Calu3 (cell line): ENCODE measurements around the gene KDM5C. TPM values are rescaled to one million over a fixed set of nuclear protein-coding genes. Genes with fewer than 3 reads are reported as not detected.

Experiments used
- BruUV-seq: library from RNA; stranded (reverse); fragments of 400-500 nt; replicated peaks from 2 replicates; lab custom pipeline; 2021; lab: Mats Ljungman, UMichigan
- CTCF ChIA-PET: fragments of 300-600 bp; sonication (Branson Sonifier 250); formaldehyde crosslinking; loops from one replicate; lab custom pipeline; 2022; ENCODE audit warnings: antibody characterized with exemption; lab: Charles Lee
- DNase-seq: peaks from one replicate; pipeline ENCODE4 v3.0.0; 2022
- H3K27ac Mint-ChIP-seq: one replicate; pipeline ENCODE4 v1.8.0; 2022; ENCODE audit warnings: mixed read lengths; ENCODE audit not compliant: unreplicated experiment
- H3K27me3 Mint-ChIP-seq: one replicate; pipeline ENCODE4 v1.8.0; 2022; ENCODE audit warnings: mixed read lengths; ENCODE audit not compliant: unreplicated experiment
- H3K36me3 Mint-ChIP-seq: one replicate; pipeline ENCODE4 v1.8.0; 2022; ENCODE audit warnings: mild to moderate bottlenecking, moderate library complexity, mixed read lengths; ENCODE audit not compliant: insufficient read depth, unreplicated experiment
- H3K4me1 Mint-ChIP-seq: one replicate; pipeline ENCODE4 v1.8.0; 2022; ENCODE audit warnings: mild to moderate bottlenecking, low read depth, mixed read lengths; ENCODE audit not compliant: unreplicated experiment
- H3K4me3 Mint-ChIP-seq: one replicate; pipeline ENCODE4 v1.8.0; 2022; ENCODE audit warnings: mild to moderate bottlenecking, low read depth, moderate library complexity, mixed read lengths; ENCODE audit not compliant: unreplicated experiment
- H3K9me3 Mint-ChIP-seq: one replicate; pipeline ENCODE4 v1.8.0; 2022; ENCODE audit warnings: low read depth, mixed read lengths; ENCODE audit not compliant: unreplicated experiment
- CTCF ChIP-seq: fragments of 200-600 bp; IDR thresholded peaks from one replicate; pipeline ENCODE4 v1.8.0; 2022; ENCODE audit warnings: antibody characterized with exemption; ENCODE audit not compliant: unreplicated experiment
- intact Hi-C: fragments of 100-400 bp; cut with micrococcal nuclease; formaldehyde crosslinking; loops from one replicate; pipeline ENCODE4 v1.10.0; 2022; ENCODE audit not compliant: unreplicated experiment
- total RNA-seq: library from RNA; stranded (reverse); gene quantifications from 2 replicates; pipeline ENCODE4 v1.2.3, GENCODE V29; 2022

The KDM5C gene
- total RNA-seq, 1 experiment from 2014 or later, result 98.4 TPM

GRCh38 chrX:53262189-53262917 is 37.3 kb upstream of the KDM5C start:
- no TSS peak for BruUV-seq
- no peak overlapping the region for H3K4me3 Mint-ChIP-seq
- CTCF ChIA-PET, result interaction anchor here (0.7 to 1.2 kb wide), 3 partner anchors 13 to 206 kb away, joined by 3 to 4 read pairs (median 4); no protein-coding TSS in a partner anchor

GRCh38 chrX:53261355-53261972 is 36.5 kb upstream of the KDM5C start:
- Mint-ChIP-seq H3K27me3 (no peaks in the 10 kb centered on the region), H3K4me1 (peaks cover 46% of the 10 kb centered on the region), H3K4me3 (no peak overlapping the region), H3K36me3 (peaks cover 21% of the 10 kb centered on the region), H3K27ac (no peak overlapping the region), H3K9me3 (no peaks in the 10 kb centered on the region)
- intact Hi-C loops, result no loop called here
- no TSS peak for BruUV-seq
- CTCF ChIA-PET, result no interaction called here
- TF ChIP-seq CTCF, result no peak
- no peak for DNase-seq

More at GRCh38 chrX:53262189-53262917, 37.3 kb upstream of the KDM5C start:
- Mint-ChIP-seq H3K27ac (no peak overlapping the region), H3K27me3 (no peaks in the 10 kb centered on the region), H3K36me3 (peaks cover 21% of the 10 kb centered on the region), H3K4me1 (peaks cover 47% of the 10 kb centered on the region), H3K9me3 (no peaks in the 10 kb centered on the region)
- TF ChIP-seq CTCF, result no peak
- DNase-seq, result no peak
- intact Hi-C loops, result no loop called here

GRCh38 chrX:53260836-53261235 is 35.8 kb upstream of the KDM5C start:
- Mint-ChIP-seq H3K9me3 (no peaks in the 10 kb centered on the region), H3K36me3 (peaks cover 15% of the 10 kb centered on the region), H3K4me3 (no peak overlapping the region), H3K27me3 (no peaks in the 10 kb centered on the region), H3K27ac (no peak overlapping the region), H3K4me1 (peaks cover 39% of the 10 kb centered on the region)
- intact Hi-C loops, result no loop called here
- no peak for DNase-seq
- no peak for TF ChIP-seq CTCF
- BruUV-seq, result no TSS peak
- CTCF ChIA-PET, result no interaction called here

- no TSS peak for BruUV-seq
- intact Hi-C loops, result no loop called here
- Mint-ChIP-seq H3K27me3 (no peaks in the 10 kb centered on the region), H3K4me3 (no peak overlapping the region), H3K36me3 (peaks cover 6% of the 10 kb centered on the region), H3K4me1 (peaks cover 16% of the 10 kb centered on the region), H3K9me3 (no peaks in the 10 kb centered on the region), H3K27ac (no peak overlapping the region)
- CTCF ChIA-PET, result no interaction called here
- no peak for DNase-seq
- no peak for TF ChIP-seq CTCF
Measured at GRCh38 chrX:53257670-53258423, 32.8 kb upstream of the KDM5C start.
